HCT116 (cell line): Measurements from ENCODE around the gene PRAMEF20. TPM values are rescaled to one million over a fixed set of nuclear protein-coding genes. Genes with fewer than 3 reads are reported as not detected.

Experiments
- ATAC-seq: fragments of 200-7000 bp; cut with Tn5 transposase; 2 replicates; pipeline ENCODE4 v1.9.1; 2020; ENCODE audit warnings: mild to moderate bottlenecking, moderate library complexity
- BruUV-seq: library from RNA; stranded (reverse); fragments of 400-500 nt; replicated peaks from 2 replicates; lab custom pipeline; 2021; lab: Mats Ljungman, UMichigan
- CTCF ChIA-PET: fragments of 300-600 bp; sonication (Branson Sonifier 250); formaldehyde crosslinking; loops from one replicate; lab custom pipeline; 2021; ENCODE audit warnings: antibody characterized with exemption; lab: Charles Lee
- POLR2A ChIA-PET: fragments of 300-600, 350-600 bp; sonication (Branson Sonifier 250); formaldehyde crosslinking; loops from one replicate; lab custom pipeline; 2021; ENCODE audit warnings: antibody characterized with exemption; lab: Charles Lee
- RAD21 ChIA-PET, 2 experiments: fragments of 300-600 bp; sonication (Branson Sonifier 250); formaldehyde crosslinking; loops; one replicate each; lab custom pipeline; 2023; ENCODE audit warnings: low total read pairs in 2 of 2; ENCODE audit not compliant: uncharacterized antibody in 2 of 2, unreplicated experiment in 2 of 2, low non-redundant PET in 1 of 2; lab: Charles Lee
- DNase-seq: peaks from one replicate; pipeline ENCODE4 v3.0.0-alpha.2; 2010; ENCODE audit warnings: low read depth, low spot score
- H2AFZ ChIP-seq: fragments of 200-600 bp; shearing (Covaris generic), sonication (generic); 2 replicates; pipeline ENCODE4 v1.6.1; 2017; ENCODE audit warnings: low read depth, mixed run types, mixed read lengths, antibody characterized with exemption, low read length; ENCODE audit not compliant: poor library complexity, severe bottlenecking
- H3K27ac ChIP-seq: 2 replicates; pipeline ENCODE4 v1.5.1; 2012; ENCODE audit warnings: low read depth, low read length
- H3K27me3 ChIP-seq: fragments of 200-600 bp; sonication (generic); 2 replicates; pipeline ENCODE4 v1.6.1; 2016; ENCODE audit warnings: mixed run types, low read length, mixed read lengths; ENCODE audit not compliant: insufficient read depth
- H3K36me3 ChIP-seq, 2 experiments: fragments of 200-500 bp in 1 of 2; fragments of 200-600 bp in 1 of 2; sonication (Bioruptor generic) in 1 of 2; sonication (generic) in 1 of 2; 2 replicates each; pipeline versions ENCODE4 v1.5.1 to v1.6.1; 2014 to 2016; ENCODE audit warnings: low read length in 2 of 2, inconsistent platforms in 1 of 2, mixed read lengths in 1 of 2, mixed run types in 1 of 2; ENCODE audit not compliant: insufficient read depth in 2 of 2, control insufficient read depth in 1 of 2
- H3K4me1 ChIP-seq, 2 experiments: fragments of 200-600 bp in 1 of 2; sonication (generic) in 1 of 2; 2 replicates each; pipeline versions ENCODE4 v1.5.1 to v1.6.1; 2012 to 2017; ENCODE audit warnings: low read length in 2 of 2, inconsistent platforms in 1 of 2, mild to moderate bottlenecking in 1 of 2, mixed read lengths in 1 of 2, mixed run types in 1 of 2, moderate library complexity in 1 of 2; ENCODE audit not compliant: insufficient read depth in 2 of 2, control insufficient read depth in 1 of 2
- H3K4me2 ChIP-seq: fragments of 200-600 bp; sonication (generic); 2 replicates; pipeline ENCODE4 v1.6.1; 2017; ENCODE audit warnings: mixed run types, low read length, mixed read lengths
- H3K4me3 ChIP-seq, 2 experiments: fragments of 200-600 bp in 1 of 2; sonication (generic) in 1 of 2; replicated peaks in 1 of 2; 2 replicates each; pipeline ENCODE4 v1.5.1; 2011 to 2016; ENCODE audit warnings: low read length in 2 of 2, control low read depth in 1 of 2, low read depth in 1 of 2, mild to moderate bottlenecking in 1 of 2, mixed read lengths in 1 of 2, mixed run types in 1 of 2
- H3K79me2 ChIP-seq: fragments of 200-600 bp; sonication (generic); 2 replicates; pipeline ENCODE4 v1.6.1; 2017; ENCODE audit warnings: mild to moderate bottlenecking, mixed run types, low read length, moderate library complexity, mixed read lengths; ENCODE audit not compliant: insufficient read depth
- H3K9ac ChIP-seq: fragments of 200-600 bp; sonication (generic); 2 replicates; pipeline ENCODE4 v1.6.1; 2016; ENCODE audit warnings: low read length, mixed read lengths
- H3K9me2 ChIP-seq: fragments of 200-600 bp; sonication (generic), shearing (Covaris generic); 2 replicates; pipeline ENCODE4 v1.6.1; 2017; ENCODE audit warnings: mixed run types, mild to moderate bottlenecking, moderate library complexity; ENCODE audit not compliant: insufficient read depth
- H3K9me3 ChIP-seq, 2 experiments: fragments of 200-500 bp in 1 of 2; fragments of 200-600 bp in 1 of 2; sonication (Bioruptor generic) in 1 of 2; sonication (generic) in 1 of 2; 2 replicates each; pipeline ENCODE4 v1.6.1; 2014 to 2017; ENCODE audit warnings: low read length in 2 of 2, mixed read lengths in 2 of 2, inconsistent platforms in 1 of 2, low read depth in 1 of 2, mild to moderate bottlenecking in 1 of 2, mixed run types in 1 of 2, moderate library complexity in 1 of 2; ENCODE audit not compliant: control insufficient read depth in 1 of 2, insufficient read depth in 1 of 2
- H4K20me1 ChIP-seq: fragments of 200-600 bp; sonication (generic), shearing (Covaris generic); 2 replicates; pipeline ENCODE4 v1.6.1; 2017; ENCODE audit warnings: mixed run types, mild to moderate bottlenecking, moderate library complexity; ENCODE audit not compliant: insufficient read depth
- EGR1 ChIP-seq: IDR thresholded peaks from 2 replicates; pipeline ENCODE4 v1.6.1; 2012; ENCODE audit warnings: low read depth
- ELF1 ChIP-seq: IDR thresholded peaks from 2 replicates; pipeline ENCODE4 v1.6.1; 2012; ENCODE audit warnings: low read depth, borderline replicate concordance
- EZH2phosphoT487 ChIP-seq: fragments of 200-600 bp; IDR thresholded peaks from 2 replicates; pipeline ENCODE4 v1.6.1; 2018; ENCODE audit warnings: antibody characterized with exemption, borderline replicate concordance
- JUND ChIP-seq: IDR thresholded peaks from 2 replicates; pipeline ENCODE4 v1.6.1; 2012
- POLR2A ChIP-seq: IDR thresholded peaks from 2 replicates; pipeline ENCODE4 v1.7.0; 2011; ENCODE audit warnings: borderline replicate concordance; ENCODE audit not compliant: insufficient read depth, insufficient read length; ENCODE audit errors: extremely low read depth
- SRF ChIP-seq: IDR thresholded peaks from 2 replicates; pipeline ENCODE4 v1.6.1; 2012; ENCODE audit warnings: low read depth
- ZFX ChIP-seq: fragments of 450-650 bp; IDR thresholded peaks from 2 replicates; pipeline ENCODE4 v1.6.1; 2017
- intact Hi-C: fragments of 100-400 bp; cut with micrococcal nuclease; formaldehyde crosslinking; loops from 2 replicates; pipeline ENCODE4 v1.10.0; 2022
- total RNA-seq: library from RNA; stranded (reverse); gene quantifications from one replicate; pipeline ENCODE4 v1.2.1, GENCODE V29; 2021; ENCODE audit not compliant: unreplicated experiment
- TF ChIP-seq, protein P1 (sequence below), 3 experiments: fragments of 200-600 bp in 1 of 3; sonication (generic) in 1 of 3; IDR thresholded peaks in 2 of 3; conservative IDR thresholded peaks in 1 of 3; 2 replicates each; pipeline ENCODE4 v1.5.1; 2012 to 2017; ENCODE audit warnings: low read depth in 2 of 3, low read length in 2 of 3, antibody characterized with exemption in 1 of 3, borderline replicate concordance in 1 of 3, control low read depth in 1 of 3, mild to moderate bottlenecking in 1 of 3, mixed read lengths in 1 of 3, mixed run types in 1 of 3, moderate library complexity in 1 of 3; ENCODE audit not compliant: insufficient read depth in 1 of 3
- TF ChIP-seq, protein P2 (sequence below): IDR thresholded peaks from 2 replicates; pipeline ENCODE4 v1.6.1; 2011; ENCODE audit warnings: mild to moderate bottlenecking, low read length, moderate library complexity; ENCODE audit not compliant: insufficient replicate concordance; ENCODE audit errors: extremely low read depth

The PRAMEF20 gene
- total RNA-seq, 1 experiment from 2014 or later, result not detected

- TF ChIP-seq, protein P1, sequence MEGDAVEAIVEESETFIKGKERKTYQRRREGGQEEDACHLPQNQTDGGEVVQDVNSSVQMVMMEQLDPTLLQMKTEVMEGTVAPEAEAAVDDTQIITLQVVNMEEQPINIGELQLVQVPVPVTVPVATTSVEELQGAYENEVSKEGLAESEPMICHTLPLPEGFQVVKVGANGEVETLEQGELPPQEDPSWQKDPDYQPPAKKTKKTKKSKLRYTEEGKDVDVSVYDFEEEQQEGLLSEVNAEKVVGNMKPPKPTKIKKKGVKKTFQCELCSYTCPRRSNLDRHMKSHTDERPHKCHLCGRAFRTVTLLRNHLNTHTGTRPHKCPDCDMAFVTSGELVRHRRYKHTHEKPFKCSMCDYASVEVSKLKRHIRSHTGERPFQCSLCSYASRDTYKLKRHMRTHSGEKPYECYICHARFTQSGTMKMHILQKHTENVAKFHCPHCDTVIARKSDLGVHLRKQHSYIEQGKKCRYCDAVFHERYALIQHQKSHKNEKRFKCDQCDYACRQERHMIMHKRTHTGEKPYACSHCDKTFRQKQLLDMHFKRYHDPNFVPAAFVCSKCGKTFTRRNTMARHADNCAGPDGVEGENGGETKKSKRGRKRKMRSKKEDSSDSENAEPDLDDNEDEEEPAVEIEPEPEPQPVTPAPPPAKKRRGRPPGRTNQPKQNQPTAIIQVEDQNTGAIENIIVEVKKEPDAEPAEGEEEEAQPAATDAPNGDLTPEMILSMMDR (IDR thresholded peaks at IDR 0.05 in 2 of 3, conservative IDR thresholded peaks at IDR 0.05 in 1 of 3; ENCODE audit: borderline replicate concordance in 1 of 3, insufficient read depth in 1 of 3, low read depth in 2 of 3, low read length in 2 of 3), result no peak
- TF ChIP-seq POLR2A (no peak), SRF (no peak), ZFX (no peak), EGR1 (no peak), JUND (no peak), ELF1 (no peak)
- TF ChIP-seq, protein P2, sequence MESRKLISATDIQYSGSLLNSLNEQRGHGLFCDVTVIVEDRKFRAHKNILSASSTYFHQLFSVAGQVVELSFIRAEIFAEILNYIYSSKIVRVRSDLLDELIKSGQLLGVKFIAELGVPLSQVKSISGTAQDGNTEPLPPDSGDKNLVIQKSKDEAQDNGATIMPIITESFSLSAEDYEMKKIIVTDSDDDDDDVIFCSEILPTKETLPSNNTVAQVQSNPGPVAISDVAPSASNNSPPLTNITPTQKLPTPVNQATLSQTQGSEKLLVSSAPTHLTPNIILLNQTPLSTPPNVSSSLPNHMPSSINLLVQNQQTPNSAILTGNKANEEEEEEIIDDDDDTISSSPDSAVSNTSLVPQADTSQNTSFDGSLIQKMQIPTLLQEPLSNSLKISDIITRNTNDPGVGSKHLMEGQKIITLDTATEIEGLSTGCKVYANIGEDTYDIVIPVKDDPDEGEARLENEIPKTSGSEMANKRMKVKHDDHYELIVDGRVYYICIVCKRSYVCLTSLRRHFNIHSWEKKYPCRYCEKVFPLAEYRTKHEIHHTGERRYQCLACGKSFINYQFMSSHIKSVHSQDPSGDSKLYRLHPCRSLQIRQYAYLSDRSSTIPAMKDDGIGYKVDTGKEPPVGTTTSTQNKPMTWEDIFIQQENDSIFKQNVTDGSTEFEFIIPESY, result no peak
These were observed 46.8 kb downstream of the PRAMEF20 start (continued) for GRCh38 chr1:13456904-13457532.

DNA sequence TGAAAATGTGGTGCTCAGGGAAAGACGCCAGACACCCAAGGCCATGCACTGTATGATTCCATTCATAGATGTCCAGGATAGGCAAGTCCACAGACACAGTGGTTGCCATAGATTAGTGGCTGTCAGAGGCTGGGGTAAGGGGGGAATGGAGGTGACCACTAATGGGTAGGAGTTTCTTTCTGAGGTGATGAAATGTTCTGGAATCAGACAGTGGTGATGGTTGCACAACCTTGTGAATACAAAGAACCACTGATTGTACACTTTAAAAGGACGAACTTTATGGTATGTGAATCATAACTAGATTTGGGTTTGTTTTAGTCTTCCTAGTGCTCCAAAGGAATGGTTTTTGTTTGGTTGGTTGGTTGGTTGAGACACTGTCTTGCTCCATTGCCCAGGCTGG lies 51.7 kb downstream of the PRAMEF20 start:
- intact Hi-C loops, result no loop called here
- Histone ChIP-seq H3K9me3 (no peaks in the 10 kb centered on the region), H3K9me2 (no peaks in the 10 kb centered on the region)
- DNase-seq (no peak), ATAC-seq (no peak)
- POLR2A ChIA-PET, result no interaction called here
- TF ChIP-seq EZH2phosphoT487, result no peak
- TF ChIP-seq, protein P1 (IDR thresholded peaks at IDR 0.05 in 2 of 3, conservative IDR thresholded peaks at IDR 0.05 in 1 of 3; ENCODE audit: borderline replicate concordance in 1 of 3, insufficient read depth in 1 of 3, low read depth in 2 of 3, low read length in 2 of 3), result no peak
- TF ChIP-seq, protein P2, result no peak
- TF ChIP-seq, all 23 proteins: peak for 0
- RAD21 ChIA-PET, result no interaction called here
- Histone ChIP-seq H3K4me1 (no peaks in the 10 kb centered on the region), H3K27ac (no peak overlapping the region), H2AFZ (no peak overlapping the region), H3K36me3 (no peaks in the 10 kb centered on the region), H4K20me1 (no peaks in the 10 kb centered on the region; the same call in 1 of the 2 replicates), H3K27me3 (peaks cover 18% of the 10 kb centered on the region), H3K79me2 (no peaks in the 10 kb centered on the region), H3K4me3 (no peak overlapping the region), H3K9ac (no peak overlapping the region), H3K4me2 (no peak overlapping the region)
- CTCF ChIA-PET, result no interaction called here
- no TSS peak for BruUV-seq
